HepG2 (cell line): ENCODE measurements around the gene PTH1R. TPM values are rescaled to one million over a fixed set of nuclear protein-coding genes. Genes with fewer than 3 reads are reported as not detected.

Experiments
- GTF2F1 ChIP-seq: fragments of 150-350 bp; IDR thresholded peaks from 2 replicates; pipeline ENCODE4 v1.6.1; 2014; ENCODE audit warnings: low read length
- ZBTB40 ChIP-seq, 2 experiments: fragments of 450-650 bp in 1 of 2; sonication (generic) in 1 of 2; formaldehyde crosslinking in 1 of 2; IDR thresholded peaks; 2 replicates each; pipeline versions ENCODE4 v1.6.1 to v1.8.0; 2016 to 2022; ENCODE audit warnings: antibody characterized with exemption in 1 of 2, mild to moderate bottlenecking in 1 of 2, missing genetic modification reagents in 1 of 2
- polyA plus RNA-seq, 8 experiments: library from polyadenylated mRNA; depleted of rRNA in 3 of 8; stranded (reverse) in 7 of 8; unstranded in 1 of 8; fragments of >200 nt; fragmentation: Illumina TruSeq in 4 of 8; extraction: Trizol in 4 of 8; gene quantifications; 2 replicates each; pipeline versions ENCODE4 v1.2.1 to v1.2.3, GENCODE V29; 2011 to 2016; ENCODE audit warnings: low read depth in 4 of 8, missing spikeins in 1 of 8, mixed read lengths in 1 of 8; ENCODE audit not compliant: insufficient read depth in 1 of 8
- total RNA-seq, 5 experiments: library from RNA; depleted of rRNA; stranded (reverse); fragments of >200 nt; fragmentation: Illumina TruSeq; extraction: Trizol; gene quantifications; 2 replicates each; pipeline ENCODE4 v1.2.3, GENCODE V29; 2016; ENCODE audit warnings: low read depth in 1 of 5

The PTH1R gene
- total and polyA plus RNA-seq, 2 of the 13 experiments (the other 11 are each of a cell fraction or from before 2014, with no cell fraction given) = not detected

- TF ChIP-seq ZBTB40 (IDR thresholded peaks at IDR 0.05) (no peak), ZBTB40 (CRISPR knock-in tag; IDR thresholded peaks at IDR 0.05) (peak; percentile 52; the same call in 1 of the 2 replicates), GTF2F1 (no peak)
Measured at GRCh38 chr3:46849045-46849631, 28.4 kb upstream of the PTH1R start (continued).
